GM13976 (cell line): ENCODE data around the gene SLC6A15.

Experiments
- DNase-seq: peaks from one replicate; pipeline ENCODE4 v3.0.0; 2012; ENCODE audit warnings: low spot score
- CTCF ChIP-seq: IDR thresholded peaks from 2 replicates; pipeline ENCODE4 v1.5.1; 2012; ENCODE audit warnings: borderline replicate concordance, mild to moderate bottlenecking; ENCODE audit not compliant: insufficient read depth; ENCODE audit errors: extremely low read depth, missing control alignments, control extremely low read depth
- in situ Hi-C: fragments of 300-500 bp; cut with MboI; formaldehyde crosslinking; loops from one replicate; pipeline ENCODE4 v1.12.0; 2022; ENCODE audit warnings: low sequenced_read_pairs, mixed read lengths, inconsistent platforms; ENCODE audit not compliant: unreplicated experiment

Gene SLC6A15

GRCh38 chr12:84937415-84937814 lies 24.8 kb upstream of the SLC6A15 start:
- no peak for DNase-seq
- no peak for TF ChIP-seq CTCF
- in situ Hi-C loops, result no loop called here

- no peak for DNase-seq
- TF ChIP-seq CTCF, result no peak
- in situ Hi-C loops, result no loop called here
Measured at GRCh38 chr12:84929501-84929900, 16.9 kb upstream of the SLC6A15 start.

DNA sequence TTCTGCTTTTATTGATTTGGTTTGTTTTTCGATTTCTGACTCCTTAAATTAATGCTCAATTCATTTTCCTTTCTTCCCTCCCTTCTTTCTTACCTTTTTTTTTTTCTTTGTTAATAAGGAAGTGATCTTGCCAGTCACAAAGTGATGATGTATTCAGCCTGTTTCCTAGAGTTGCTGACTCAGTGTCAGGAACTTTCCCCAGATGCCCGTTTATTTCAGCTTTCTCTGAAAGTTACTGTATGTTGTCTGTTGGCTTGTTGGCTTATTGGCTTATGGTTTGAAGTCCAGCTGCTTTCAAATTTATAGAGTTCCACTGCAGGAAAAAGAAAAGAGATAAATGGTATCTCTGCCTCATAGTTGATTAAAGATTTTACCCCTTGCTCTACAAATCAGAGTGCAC lies 12.4 kb upstream of the SLC6A15 start:
- TF ChIP-seq CTCF, result no peak
- in situ Hi-C loops, result no loop called here
- no peak for DNase-seq

GRCh38 chr12:84922693-84923092 lies 10.1 kb upstream of the SLC6A15 start:
- no peak for TF ChIP-seq CTCF
- DNase-seq, result no peak
- in situ Hi-C loops, result no loop called here

DNA sequence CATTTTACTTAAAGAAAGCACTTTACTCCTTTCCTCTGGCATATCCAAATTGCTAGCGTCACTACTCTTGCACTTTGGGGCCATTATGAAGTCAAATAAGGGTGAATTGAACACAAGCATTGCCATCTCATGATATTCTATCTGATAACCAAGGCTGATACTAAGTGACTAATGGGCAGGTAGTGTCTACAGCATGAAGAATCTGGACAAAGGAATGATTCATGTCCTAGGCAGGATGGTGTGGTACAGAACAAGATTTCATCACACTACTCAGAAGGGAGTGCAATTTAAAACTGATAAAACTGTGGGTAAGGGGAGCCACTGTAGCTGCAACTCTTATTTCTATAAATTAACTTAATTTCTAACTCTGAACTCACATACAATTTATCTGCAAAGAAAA lies 7.7 kb upstream of the SLC6A15 start:
- no peak for TF ChIP-seq CTCF
- DNase-seq, result no peak
- in situ Hi-C loops, result no loop called here

DNA sequence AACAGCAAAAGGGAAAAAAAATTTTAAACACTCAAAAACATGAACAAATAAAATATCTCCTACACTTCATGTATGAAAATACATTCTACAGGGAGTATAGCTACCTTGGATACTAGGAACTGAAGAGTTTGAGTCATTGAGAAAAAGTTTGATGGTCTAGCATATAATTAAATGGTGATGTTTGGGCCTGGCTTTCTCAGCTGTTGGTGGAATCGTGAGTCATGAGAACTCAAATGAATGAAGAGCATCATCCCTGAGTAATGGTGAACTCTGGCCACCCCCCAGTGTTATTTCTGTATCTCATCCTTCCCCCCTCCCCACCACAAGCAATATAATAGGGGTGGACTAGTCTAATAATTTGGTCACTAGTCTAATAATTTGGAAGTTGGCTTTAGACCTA lies 6.7 kb upstream of the SLC6A15 start:
- in situ Hi-C loops, result no loop called here
- no peak for TF ChIP-seq CTCF
- DNase-seq, result no peak

- DNase-seq, result no peak
- TF ChIP-seq CTCF, result no peak
- in situ Hi-C loops, result no loop called here
Measured at GRCh38 chr12:84913129-84913515, 523 bp upstream of the SLC6A15 start.
